GM12878 (cell line): ENCODE results near the gene CREB3L1. TPM values are rescaled to one million over a fixed set of nuclear protein-coding genes. Genes with fewer than 3 reads are reported as not detected.

Experiments used
- ATAC-seq: fragments of 200-7000 bp; cut with Tn5 transposase; 3 replicates; pipeline ENCODE4 v1.9.1; 2020; ENCODE audit warnings: mild to moderate bottlenecking, moderate library complexity
- BruUV-seq: library from RNA; stranded (reverse); fragments of 400-500 nt; replicated peaks from 2 replicates; lab custom pipeline; 2021; lab: Mats Ljungman, UMichigan
- CTCF ChIA-PET: fragments of 300-600 bp; sonication (Branson Sonifier 250); formaldehyde crosslinking; extraction: SDS; loops from one replicate; lab custom pipeline; 2021; ENCODE audit warnings: inconsistent platforms; lab: Yijun Ruan, JAX
- POLR2A ChIA-PET: fragments of 350-600 bp; formaldehyde crosslinking; extraction: SDS; loops from one replicate; lab custom pipeline; 2021; ENCODE audit warnings: inconsistent platforms; lab: Charles Lee
- RAD21 ChIA-PET: fragments of 300-600 bp; sonication (Branson Sonifier 250); formaldehyde crosslinking; loops from one replicate; lab custom pipeline; 2023; ENCODE audit warnings: antibody characterized with exemption; ENCODE audit not compliant: unreplicated experiment; lab: Charles Lee
- SMC1A ChIA-PET: fragments of 300-600 bp; sonication (Branson Sonifier 250); formaldehyde crosslinking; loops from one replicate; lab custom pipeline; 2023; ENCODE audit not compliant: unreplicated experiment, uncharacterized antibody; lab: Charles Lee
- DNase-seq: peaks from one replicate; pipeline ENCODE4 v3.0.0-alpha.2; 2011; ENCODE audit warnings: low read depth, low spot score
- FAIRE-seq: peaks from 3 replicates; lab custom pipeline; 2011; peaks lifted over from hg19 to GRCh38; lab: Jason Lieb, UNC
- H2AFZ ChIP-seq: 2 replicates; pipeline ENCODE4 v1.6.0; 2011; ENCODE audit warnings: low read depth, low read length, control low read depth; ENCODE audit not compliant: control insufficient read depth
- H3K27ac ChIP-seq: 2 replicates; pipeline ENCODE4 v1.5.1; 2011; ENCODE audit warnings: control low read depth; ENCODE audit not compliant: control insufficient read depth, insufficient read depth
- H3K27me3 ChIP-seq, 2 experiments: replicated peaks in 1 of 2; 2 replicates each; pipeline versions ENCODE4 v1.6.0 to v1.6.1; 2011; ENCODE audit warnings: low read length in 1 of 2; ENCODE audit not compliant: control insufficient read depth in 2 of 2, insufficient read depth in 2 of 2
- H3K36me3 ChIP-seq, 2 experiments: 2 replicates each; pipeline ENCODE4 v1.5.1; 2011; ENCODE audit warnings: low read length in 1 of 2; ENCODE audit not compliant: control insufficient read depth in 2 of 2, insufficient read depth in 2 of 2
- H3K4me1 ChIP-seq: 2 replicates; pipeline ENCODE4 v1.6.1; 2011; ENCODE audit warnings: mild to moderate bottlenecking, low read length, moderate library complexity, mixed read lengths; ENCODE audit not compliant: control insufficient read depth, insufficient read depth
- H3K4me2 ChIP-seq: 2 replicates; pipeline ENCODE4 v1.6.0; 2011; ENCODE audit warnings: control low read depth; ENCODE audit not compliant: control insufficient read depth, insufficient read depth
- H3K4me3 ChIP-seq: fragments of 200-600 bp; sonication (generic); 2 replicates; pipeline ENCODE4 v1.5.1; 2016
- H3K79me2 ChIP-seq: 2 replicates; pipeline ENCODE4 v1.6.0; 2011; ENCODE audit warnings: low read length; ENCODE audit not compliant: control insufficient read depth, insufficient read depth
- H3K9ac ChIP-seq: 2 replicates; pipeline ENCODE4 v1.8.0; 2011; ENCODE audit warnings: low read length, control low read depth, mixed read lengths; ENCODE audit not compliant: control insufficient read depth, insufficient read depth
- H3K9me3 ChIP-seq: replicated peaks from 3 replicates; pipeline ENCODE4 v1.5.1; 2011; ENCODE audit warnings: mild to moderate bottlenecking, low read length; ENCODE audit not compliant: control insufficient read depth, insufficient read depth
- H4K20me1 ChIP-seq: 2 replicates; pipeline ENCODE4 v1.6.0; 2011; ENCODE audit not compliant: control insufficient read depth, insufficient read depth
- FOS ChIP-seq: IDR thresholded peaks from 3 replicates; pipeline ENCODE4 v1.6.1; 2011; ENCODE audit warnings: borderline replicate concordance; ENCODE audit not compliant: insufficient read length; ENCODE audit errors: extremely low read depth
- GABPA ChIP-seq: IDR thresholded peaks from 2 replicates; pipeline ENCODE4 v1.6.1; 2014; ENCODE audit warnings: antibody characterized with exemption, low read depth, mild to moderate bottlenecking, inconsistent platforms
- HSF1 ChIP-seq: fragments of 150-350 bp; IDR thresholded peaks from 2 replicates; pipeline ENCODE4 v1.6.1; 2014; ENCODE audit warnings: mild to moderate bottlenecking, low read depth, low read length
- RAD21 ChIP-seq: IDR thresholded peaks from 2 replicates; pipeline ENCODE4 v1.6.1; 2011; ENCODE audit warnings: mild to moderate bottlenecking, low read depth, low read length, moderate library complexity; ENCODE audit not compliant: insufficient read depth
- WGBS: methylation state at CpG from one replicate; pipeline ENCODE4 v1.1.6; 2016; ENCODE audit warnings: low lambda C conversion rate; ENCODE audit not compliant: insufficient replicate concordance, insufficient coverage; ENCODE audit errors: missing lambda C conversion rate; 5-methylcytosine and 5-hydroxymethylcytosine counted together
- in situ Hi-C: fragments of 300-500 bp; cut with MboI; formaldehyde crosslinking; loops from 9 replicates; pipeline ENCODE4 v1.14.3; 2018; ENCODE audit warnings: mixed read lengths
- intact Hi-C: fragments of 100-400 bp; cut with micrococcal nuclease; formaldehyde crosslinking; loops from one replicate; pipeline ENCODE4 v1.14.2; 2022; ENCODE audit not compliant: unreplicated experiment
- polyA plus RNA-seq, 11 experiments: library from polyadenylated mRNA; depleted of rRNA in 4 of 11; unstranded in 6 of 11; stranded (reverse) in 5 of 11; fragments of >200 nt; fragmentation: Nextera tagmentation in 4 of 11; fragmentation: Illumina TruSeq in 1 of 11; extraction: Ambion mirVana in 4 of 11; extraction: Trizol in 1 of 11; gene quantifications; 1 replicate in 1 of 11; 2 replicates in 10 of 11; pipeline versions ENCODE4 v1.2.1 to v1.2.3, GENCODE V29; 2011 to 2016; ENCODE audit warnings: inconsistent platforms in 2 of 11, missing spikeins in 2 of 11, low read depth in 1 of 11
- total RNA-seq, 4 experiments: library from RNA; depleted of rRNA in 3 of 4; stranded (reverse); fragments of >200 nt in 3 of 4; fragmentation: Illumina TruSeq in 1 of 4; extraction: Trizol in 1 of 4; gene quantifications; 2 replicates each; pipeline versions ENCODE4 v1.2.1 to v1.2.3, GENCODE V29; 2013 to 2021
- TF ChIP-seq, protein P1 (sequence below): fragments of 450-650 bp; formaldehyde crosslinking; IDR thresholded peaks from 2 replicates; pipeline ENCODE4 v1.4.0; 2020; ENCODE audit warnings: mild to moderate bottlenecking, moderate library complexity

CREB3L1 gene
- total and polyA plus RNA-seq, 10 of the 15 experiments (the other 5 are each of a cell fraction or from before 2014, with no cell fraction given): 0.03 to 1.4 (median 0.22) TPM

GRCh38 chr11:46330154-46330553 is 52.7 kb downstream of the CREB3L1 start:
- no peak for DNase-seq
- Histone ChIP-seq H3K9ac (no peak overlapping the region), H4K20me1 (no peaks in the 10 kb centered on the region), H3K27me3 (peaks cover 17 to 30% of the 10 kb centered on the region in 2 experiments), H3K9me3 (no peaks in the 10 kb centered on the region), H2AFZ (no peak overlapping the region), H3K4me2 (no peak overlapping the region), H3K4me3 (no peak overlapping the region), H3K36me3 (no peaks in the 10 kb centered on the region), H3K79me2 (no peaks in the 10 kb centered on the region), H3K27ac (no peak overlapping the region), H3K4me1 (no peaks in the 10 kb centered on the region; the same call in 1 of the 2 replicates)
- CTCF ChIA-PET: interaction anchor here (0.6 to 2.3 kb wide), 10 partner anchors 8 to 355 kb away, joined by 3 to 13 read pairs (median 4); no protein-coding TSS in a partner anchor
- in situ Hi-C loops (no loop called here), intact Hi-C loops (no loop called here)
- SMC1A ChIA-PET: interaction anchor here (0.9 to 1.0 kb wide), 3 partner anchors 12 to 92 kb away, joined by 3 to 4 read pairs (median 3); no protein-coding TSS in a partner anchor
- BruUV-seq: no TSS peak
- RAD21 ChIA-PET: interaction anchor here (1.4 kb wide), 1 partner anchor 16 kb away, joined by 4 read pairs; no protein-coding TSS in a partner anchor
- WGBS: 17% methylated on average over 5 of the region's 5 CpGs
- POLR2A ChIA-PET: no interaction called here
- TF ChIP-seq HSF1: no peak
- no peak for TF ChIP-seq FOS
- no peak for FAIRE-seq
- ATAC-seq: no peak

DNA sequence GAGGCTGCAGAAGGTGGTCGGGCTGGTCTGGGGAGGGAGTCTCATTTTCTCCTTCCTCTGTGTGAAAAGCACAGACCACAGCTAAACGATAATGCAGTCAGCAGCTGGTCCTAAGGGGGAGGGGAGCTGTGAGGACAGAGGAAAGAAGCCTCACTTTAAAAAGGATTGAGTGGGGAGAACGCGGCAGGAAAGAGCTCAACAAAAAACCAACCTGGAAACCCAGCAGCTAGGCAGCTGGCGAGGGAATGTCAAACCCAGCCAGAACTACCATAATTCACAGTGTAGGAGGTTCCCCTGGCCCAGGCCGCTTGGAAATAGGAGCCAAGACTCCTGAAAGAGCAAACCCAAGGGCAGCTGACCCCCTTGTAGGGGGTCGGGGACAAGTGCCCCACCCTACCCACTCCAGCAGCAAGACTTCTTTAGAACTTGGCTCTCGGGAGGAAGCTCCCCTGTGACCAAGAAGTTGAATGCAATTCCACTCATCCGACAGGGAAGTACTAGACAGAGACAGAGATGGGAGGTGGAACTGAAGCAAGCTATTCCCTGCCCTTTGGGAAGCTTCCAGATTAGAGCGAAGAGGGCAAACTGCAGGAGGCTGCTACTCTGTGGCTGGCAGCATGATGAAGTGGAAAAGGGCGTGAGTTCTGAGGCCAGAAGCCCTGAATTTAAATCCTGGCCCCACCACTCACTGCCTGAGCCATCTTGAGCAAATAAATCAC is 53.3 kb downstream of the CREB3L1 start:
- FAIRE-seq: no peak
- Histone ChIP-seq H3K36me3 (no peaks in the 10 kb centered on the region), H3K4me3 (no peak overlapping the region), H4K20me1 (no peaks in the 10 kb centered on the region), H3K27me3 (peaks cover 17 to 30% of the 10 kb centered on the region in 2 experiments), H3K9ac (no peak overlapping the region), H3K4me2 (no peak overlapping the region), H3K27ac (no peak overlapping the region), H3K4me1 (no peaks in the 10 kb centered on the region; the same call in 1 of the 2 replicates), H3K79me2 (no peaks in the 10 kb centered on the region), H3K9me3 (no peaks in the 10 kb centered on the region), H2AFZ (no peak overlapping the region)
- WGBS: 18% methylated on average over 11 of the region's 11 CpGs
- no TSS peak for BruUV-seq
- intact Hi-C loops (no loop called here), in situ Hi-C loops (no loop called here)
- POLR2A ChIA-PET: no interaction called here
- CTCF ChIA-PET: interaction anchor here (0.8 to 2.3 kb wide), 9 partner anchors 10 to 92 kb away, joined by 3 to 13 read pairs (median 5); no protein-coding TSS in a partner anchor
- ATAC-seq: no peak
- DNase-seq: no peak
- SMC1A ChIA-PET: interaction anchor here (0.9 to 1.0 kb wide), 3 partner anchors 12 to 93 kb away, joined by 3 to 4 read pairs (median 3); no protein-coding TSS in a partner anchor
- RAD21 ChIA-PET: interaction anchor here (1.0 to 1.4 kb wide), 2 partner anchors 15 to 21 kb away, joined by 3 to 4 read pairs; no protein-coding TSS in a partner anchor
- TF ChIP-seq GABPA (no peak), RAD21 (no peak)
- TF ChIP-seq, protein P1, sequence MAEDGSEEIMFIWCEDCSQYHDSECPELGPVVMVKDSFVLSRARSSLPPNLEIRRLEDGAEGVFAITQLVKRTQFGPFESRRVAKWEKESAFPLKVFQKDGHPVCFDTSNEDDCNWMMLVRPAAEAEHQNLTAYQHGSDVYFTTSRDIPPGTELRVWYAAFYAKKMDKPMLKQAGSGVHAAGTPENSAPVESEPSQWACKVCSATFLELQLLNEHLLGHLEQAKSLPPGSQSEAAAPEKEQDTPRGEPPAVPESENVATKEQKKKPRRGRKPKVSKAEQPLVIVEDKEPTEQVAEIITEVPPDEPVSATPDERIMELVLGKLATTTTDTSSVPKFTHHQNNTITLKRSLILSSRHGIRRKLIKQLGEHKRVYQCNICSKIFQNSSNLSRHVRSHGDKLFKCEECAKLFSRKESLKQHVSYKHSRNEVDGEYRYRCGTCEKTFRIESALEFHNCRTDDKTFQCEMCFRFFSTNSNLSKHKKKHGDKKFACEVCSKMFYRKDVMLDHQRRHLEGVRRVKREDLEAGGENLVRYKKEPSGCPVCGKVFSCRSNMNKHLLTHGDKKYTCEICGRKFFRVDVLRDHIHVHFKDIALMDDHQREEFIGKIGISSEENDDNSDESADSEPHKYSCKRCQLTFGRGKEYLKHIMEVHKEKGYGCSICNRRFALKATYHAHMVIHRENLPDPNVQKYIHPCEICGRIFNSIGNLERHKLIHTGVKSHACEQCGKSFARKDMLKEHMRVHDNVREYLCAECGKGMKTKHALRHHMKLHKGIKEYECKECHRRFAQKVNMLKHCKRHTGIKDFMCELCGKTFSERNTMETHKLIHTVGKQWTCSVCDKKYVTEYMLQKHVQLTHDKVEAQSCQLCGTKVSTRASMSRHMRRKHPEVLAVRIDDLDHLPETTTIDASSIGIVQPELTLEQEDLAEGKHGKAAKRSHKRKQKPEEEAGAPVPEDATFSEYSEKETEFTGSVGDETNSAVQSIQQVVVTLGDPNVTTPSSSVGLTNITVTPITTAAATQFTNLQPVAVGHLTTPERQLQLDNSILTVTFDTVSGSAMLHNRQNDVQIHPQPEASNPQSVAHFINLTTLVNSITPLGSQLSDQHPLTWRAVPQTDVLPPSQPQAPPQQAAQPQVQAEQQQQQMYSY: no peak
